ENCODE results near the gene DLGAP1.

DNA sequence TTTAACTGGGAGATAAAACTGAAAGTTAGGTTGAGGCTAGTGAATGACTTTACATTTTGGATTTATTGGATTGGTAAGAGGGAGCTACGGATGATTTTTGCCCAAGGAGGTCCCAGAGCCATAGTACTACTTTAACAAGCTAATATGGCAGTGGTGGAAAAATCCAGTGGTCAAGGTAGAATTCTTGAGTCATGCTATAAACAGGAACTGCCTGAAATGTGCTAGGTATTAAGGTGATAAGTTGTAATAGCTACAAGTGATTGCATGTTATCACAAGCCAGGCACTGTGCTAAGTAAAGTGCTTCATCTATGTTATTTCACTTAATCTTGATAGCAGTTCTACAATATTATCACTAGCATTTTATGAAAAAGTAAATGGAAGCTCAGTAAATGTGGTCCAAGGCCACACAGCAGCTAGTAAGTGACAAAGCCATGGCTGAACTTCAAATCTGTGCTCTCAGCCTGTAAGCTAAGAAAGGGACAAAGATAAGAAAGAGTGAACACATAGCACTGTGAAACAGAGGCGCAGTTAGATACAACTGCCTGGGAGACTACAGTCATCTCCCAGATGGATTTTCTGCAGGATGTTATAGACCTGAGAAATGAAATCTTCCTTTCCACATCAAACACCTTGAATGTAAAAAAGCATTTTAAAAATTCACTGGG is 535.6 kb downstream of the DLGAP1 start:
- no peak for TF ChIP-seq CTCF (IDR thresholded peaks at IDR 0.05 in 4 of 5, conservative IDR thresholded peaks at IDR 0.05 in 1 of 5)
- no peak for TF ChIP-seq POLR2A (IDR thresholded peaks at IDR 0.05)
